Measurements from ENCODE around the gene EPHX1. TPM values are rescaled to one million over a fixed set of nuclear protein-coding genes. Genes with fewer than 3 reads are reported as not detected.

Gene EPHX1
- total RNA-seq, result 4.3 and 5.1 TPM in 2 replicates

GRCh38 chr1:225809842-225810578, at the start of gene EPHX1:
TSS of gene EPHX1 (plus strand) at chr1:225810124. CDS start at chr1:225828730, 18,606 bp downstream.

GRCh38 chr1:225777583-225778336, 32.2 kb upstream of the EPHX1 start, which contains the start of gene SRP9:
TSS of gene SRP9 (plus strand) at chr1:225777826. CDS start at chr1:225777941, 115 bp downstream.

GRCh38 chr1:225881959-225882693, 72.2 kb downstream of the EPHX1 start, which contains the start of gene TMEM63A:
TSS of gene TMEM63A (minus strand) at chr1:225882380. CDS start at chr1:225877580, 4,800 bp downstream.

GRCh38 chr1:225888898-225889601, 79.1 kb downstream of the EPHX1 start, which contains the start of gene LEFTY1:
TSS of gene LEFTY1 (minus strand) at chr1:225889146. CDS start at chr1:225889066, 80 bp downstream.

Other genes with a start within 250 kb of the EPHX1 start
- 20.8 and 38.4 TPM in 2 replicates for gene ENAH, start 157.0 kb upstream of the EPHX1 start, total RNA-seq
- 159 and 297 TPM in 2 replicates for gene SRP9, start 32.3 kb upstream of the EPHX1 start, total RNA-seq
- gene TMEM63A, start 72.3 kb downstream of the EPHX1 start, total RNA-seq, result 1.2 and 1.6 TPM in 2 replicates
- 0.33 and 0.79 TPM in 2 replicates for gene LEFTY1, start 79.0 kb downstream of the EPHX1 start, total RNA-seq
- 23.6 and 28.2 TPM in 2 replicates for gene PYCR2, start 114.1 kb downstream of the EPHX1 start, total RNA-seq
- gene LEFTY2, start 131.1 kb downstream of the EPHX1 start, total RNA-seq, result not detected in 2 replicates
- gene SDE2, start 189.2 kb downstream of the EPHX1 start, total RNA-seq, result 11.8 and 15.6 TPM in 2 replicates